Fibroblast of villous mesenchyme (primary cell): ENCODE measurements around the gene GPX3. TPM values are rescaled to one million over a fixed set of nuclear protein-coding genes. Genes with fewer than 3 reads are reported as not detected.
A peak's percentile ranks its signal among the peaks of the same experiment; 100 is the strongest.

Experiments used
- DNase-seq: peaks from one replicate; pipeline ENCODE4 v3.0.0-alpha.2; 2010; ENCODE audit warnings: low read depth
- H3K4me3 ChIP-seq: 2 replicates; pipeline ENCODE4 v1.5.1; 2011; ENCODE audit warnings: low read depth, mild to moderate bottlenecking, low read length
- CTCF ChIP-seq: IDR thresholded peaks from 2 replicates; pipeline ENCODE4 v1.5.1; 2012; ENCODE audit warnings: low read depth, mild to moderate bottlenecking, low read length; ENCODE audit not compliant: insufficient read depth
- total RNA-seq: library from RNA; depleted of rRNA; stranded (reverse); fragments of >200 nt; gene quantifications from 2 replicates; pipeline ENCODE4 v1.2.3, GENCODE V29; 2012

The GPX3 gene
- total RNA-seq, 1 donor = 3.9 TPM

GRCh38 chr5:151041577-151042268 lies 21.3 kb downstream of the GPX3 start:
- no peak for DNase-seq
- TF ChIP-seq CTCF = no peak
- no peak overlapping the region for H3K4me3 ChIP-seq

GRCh38 chr5:151042453-151043093 lies 22.2 kb downstream of the GPX3 start:
- TF ChIP-seq CTCF = no peak
- no peak overlapping the region for H3K4me3 ChIP-seq
- DNase-seq = no peak

- peak; percentile 24 for DNase-seq
- H3K4me3 ChIP-seq = no peak overlapping the region
- peak; percentile 98 for TF ChIP-seq CTCF
Measured at GRCh38 chr5:151047814-151048425, 27.5 kb downstream of the GPX3 start.

GRCh38 chr5:151048526-151048925 lies 28.1 kb downstream of the GPX3 start:
- peak; percentile 29 for DNase-seq
- H3K4me3 ChIP-seq = no peak overlapping the region

GRCh38 chr5:151051066-151051930 lies 30.9 kb downstream of the GPX3 start:
- DNase-seq = peak; percentile 83
- H3K4me3 ChIP-seq = no peak overlapping the region
- TF ChIP-seq CTCF = peak; percentile 96

More at GRCh38 chr5:151048526-151048925, 28.1 kb downstream of the GPX3 start:
- peak; percentile 52 for TF ChIP-seq CTCF

- TF ChIP-seq CTCF = no peak
- H3K4me3 ChIP-seq = no peak overlapping the region
- no peak for DNase-seq
Measured at GRCh38 chr5:151051931-151052608, 31.7 kb downstream of the GPX3 start.
